AG04450 (cell line): ENCODE results near the gene NEUROD2. TPM values are rescaled to one million over a fixed set of nuclear protein-coding genes. Genes with fewer than 3 reads are reported as not detected.

ENCODE experiments used
- CTCF ChIA-PET: fragments of 300-600, 350-600 bp; formaldehyde crosslinking; extraction: SDS; loops from one replicate; lab custom pipeline; 2022; ENCODE audit warnings: antibody characterized with exemption, inconsistent platforms; lab: Charles Lee
- POLR2A ChIA-PET: fragments of 350-600 bp; formaldehyde crosslinking; extraction: SDS; loops from one replicate; lab custom pipeline; 2021; ENCODE audit warnings: antibody characterized with exemption, inconsistent platforms; lab: Yijun Ruan, JAX
- DNase-seq: peaks from one replicate; pipeline ENCODE4 v3.0.0-alpha.2; 2011; ENCODE audit warnings: low read depth, low spot score
- H3K27ac ChIP-seq: one replicate; pipeline ENCODE4 v1.5.1; 2012; ENCODE audit warnings: low read depth, low read length, control low read depth
- H3K27me3 ChIP-seq: one replicate; pipeline ENCODE4 v1.6.0; 2012; ENCODE audit warnings: low read length; ENCODE audit not compliant: control insufficient read depth, insufficient read depth
- H3K4me3 ChIP-seq: 2 replicates; pipeline ENCODE4 v1.5.1; 2011; ENCODE audit warnings: mild to moderate bottlenecking, low read depth, low read length, control low read depth
- H3K9me3 ChIP-seq: 2 replicates; pipeline ENCODE4 v1.5.1; 2012; ENCODE audit warnings: low read length; ENCODE audit not compliant: control insufficient read depth, insufficient read depth
- polyA plus RNA-seq: library from polyadenylated mRNA; depleted of rRNA; stranded (reverse); fragments of >200 nt; gene quantifications from 2 replicates; pipeline ENCODE4 v1.2.3, GENCODE V29; 2011
- TF ChIP-seq, protein P1 (sequence below): IDR thresholded peaks from 2 replicates; pipeline ENCODE4 v1.5.1; 2011; ENCODE audit warnings: low read depth, low read length, control low read depth, inconsistent platforms

NEUROD2 gene
- polyA plus RNA-seq, 1 experiment = not detected

- DNase-seq = no peak
- H3K27me3 ChIP-seq = peaks cover 86% of the 10 kb centered on the region
- no peak overlapping the region for H3K27ac ChIP-seq
- TF ChIP-seq, protein P1, sequence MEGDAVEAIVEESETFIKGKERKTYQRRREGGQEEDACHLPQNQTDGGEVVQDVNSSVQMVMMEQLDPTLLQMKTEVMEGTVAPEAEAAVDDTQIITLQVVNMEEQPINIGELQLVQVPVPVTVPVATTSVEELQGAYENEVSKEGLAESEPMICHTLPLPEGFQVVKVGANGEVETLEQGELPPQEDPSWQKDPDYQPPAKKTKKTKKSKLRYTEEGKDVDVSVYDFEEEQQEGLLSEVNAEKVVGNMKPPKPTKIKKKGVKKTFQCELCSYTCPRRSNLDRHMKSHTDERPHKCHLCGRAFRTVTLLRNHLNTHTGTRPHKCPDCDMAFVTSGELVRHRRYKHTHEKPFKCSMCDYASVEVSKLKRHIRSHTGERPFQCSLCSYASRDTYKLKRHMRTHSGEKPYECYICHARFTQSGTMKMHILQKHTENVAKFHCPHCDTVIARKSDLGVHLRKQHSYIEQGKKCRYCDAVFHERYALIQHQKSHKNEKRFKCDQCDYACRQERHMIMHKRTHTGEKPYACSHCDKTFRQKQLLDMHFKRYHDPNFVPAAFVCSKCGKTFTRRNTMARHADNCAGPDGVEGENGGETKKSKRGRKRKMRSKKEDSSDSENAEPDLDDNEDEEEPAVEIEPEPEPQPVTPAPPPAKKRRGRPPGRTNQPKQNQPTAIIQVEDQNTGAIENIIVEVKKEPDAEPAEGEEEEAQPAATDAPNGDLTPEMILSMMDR = no peak
- CTCF ChIA-PET = interaction anchor here (1.5 kb wide), 1 partner anchor 16 kb away, joined by 7 read pairs; no protein-coding TSS in a partner anchor
- no peak overlapping the region for H3K4me3 ChIP-seq
- H3K9me3 ChIP-seq = peaks cover 3% of the 10 kb centered on the region; the same call in 1 of the 2 replicates
- POLR2A ChIA-PET = interaction anchor here (0.5 to 0.6 kb wide), 2 partner anchors 415 to 737 kb away, joined by 3 to 11 read pairs; no protein-coding TSS in a partner anchor
Measured at GRCh38 chr17:39605492-39606433, 2.0 kb downstream of the NEUROD2 start.

GRCh38 chr17:39604911-39605491 lies 2.7 kb downstream of the NEUROD2 start:
- ChIA-PET CTCF (interaction anchor here (1.5 kb wide), 1 partner anchor 17 kb away, joined by 7 read pairs; no protein-coding TSS in a partner anchor), POLR2A (interaction anchor here (0.6 kb wide), 1 partner anchor 416 kb away, joined by 3 read pairs; no protein-coding TSS in a partner anchor)
- Histone ChIP-seq H3K9me3 (peaks cover 3% of the 10 kb centered on the region; the same call in 1 of the 2 replicates), H3K4me3 (no peak overlapping the region), H3K27ac (no peak overlapping the region), H3K27me3 (peaks cover 93% of the 10 kb centered on the region)
- no peak for DNase-seq
- TF ChIP-seq, protein P1 = no peak

DNA sequence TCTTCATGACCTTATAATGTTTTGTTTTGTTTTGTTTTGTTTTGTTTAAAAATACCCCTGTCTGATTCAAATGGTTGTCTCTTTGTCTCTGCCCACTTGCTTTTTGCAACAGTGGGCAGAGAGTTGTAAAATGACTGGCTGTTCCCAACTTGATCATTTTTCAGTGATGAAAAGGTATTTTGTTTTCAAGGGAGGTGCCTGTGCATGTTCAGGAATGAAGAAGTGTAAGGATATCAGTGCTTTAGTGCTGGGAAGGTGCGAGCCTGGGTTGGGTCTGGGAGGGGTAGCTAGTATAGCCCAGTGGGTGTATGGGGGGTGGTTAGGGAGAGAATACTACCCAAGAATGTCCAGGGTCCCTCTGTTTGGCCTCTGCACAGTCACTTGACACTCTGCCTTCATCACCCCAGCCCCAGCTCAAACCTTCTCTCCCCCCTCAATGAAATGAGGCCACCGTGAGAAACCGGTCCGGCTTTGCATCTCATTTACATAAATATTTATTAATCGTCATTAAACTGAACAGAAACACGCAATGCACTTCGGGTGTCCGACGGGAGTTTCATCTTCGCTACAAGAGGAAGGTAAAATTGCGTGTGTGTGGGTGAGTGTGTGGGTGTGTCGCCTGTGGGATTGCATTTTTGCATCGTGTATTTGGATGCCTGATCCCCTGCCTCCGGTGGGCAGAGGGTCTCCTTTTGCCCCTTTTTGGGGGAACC lies 4.3 kb downstream of the NEUROD2 start:
- no peak for DNase-seq
- Histone ChIP-seq H3K27me3 (peaks cover 94% of the 10 kb centered on the region), H3K4me3 (no peak overlapping the region), H3K9me3 (peaks cover 3% of the 10 kb centered on the region; the same call in 1 of the 2 replicates), H3K27ac (no peak overlapping the region)
- ChIA-PET POLR2A (no interaction called here), CTCF (interaction anchor here (1.2 kb wide), 1 partner anchor 18 kb away, joined by 4 read pairs; no protein-coding TSS in a partner anchor)
- TF ChIP-seq, protein P1 = no peak

DNA sequence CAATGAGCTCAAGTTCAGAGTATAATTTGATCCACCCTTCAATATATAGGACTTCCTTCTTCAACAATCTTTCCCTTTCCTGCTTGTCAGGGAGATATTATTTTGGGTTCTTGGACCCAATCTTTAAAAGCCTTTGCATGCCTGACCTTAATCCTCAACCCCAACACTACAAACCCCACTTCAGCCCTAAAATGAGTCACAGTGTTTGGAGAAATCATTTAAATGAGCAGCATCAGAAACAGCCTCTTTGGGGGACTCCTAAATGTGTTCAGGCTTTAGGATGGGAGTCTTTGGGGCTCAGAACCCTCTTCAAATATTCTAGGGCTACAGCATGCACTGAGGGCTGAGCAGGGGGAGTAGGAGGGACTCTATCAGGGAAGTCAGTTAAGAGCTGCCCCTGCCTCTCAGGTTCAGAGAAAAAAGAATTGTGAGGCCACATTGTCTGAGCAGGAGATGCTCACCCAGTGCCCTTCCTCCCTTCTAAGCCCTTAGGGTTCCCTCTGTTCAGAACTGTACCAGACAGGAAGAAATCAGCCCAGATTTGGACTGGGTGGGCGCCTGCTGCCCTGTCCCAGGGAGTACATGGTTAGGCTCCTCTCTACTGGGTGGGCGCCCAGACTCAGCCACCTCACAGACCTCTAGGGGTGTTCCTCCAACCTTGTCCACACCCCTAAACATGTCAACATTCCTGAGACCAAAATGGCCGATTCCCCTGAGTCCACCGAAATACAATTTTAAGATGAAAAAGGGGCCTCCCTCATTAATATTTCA lies 5.0 kb downstream of the NEUROD2 start:
- TF ChIP-seq, protein P1 = no peak
- CTCF ChIA-PET = interaction anchor here (1.2 to 3.6 kb wide), 2 partner anchors 19 to 20 kb away, joined by 4 to 23 read pairs; no protein-coding TSS in a partner anchor
- no peak overlapping the region for H3K4me3 ChIP-seq
- DNase-seq = no peak
- H3K9me3 ChIP-seq = peaks cover 3% of the 10 kb centered on the region; the same call in 1 of the 2 replicates
- H3K27ac ChIP-seq = no peak overlapping the region
- H3K27me3 ChIP-seq = peaks cover 94% of the 10 kb centered on the region
- POLR2A ChIA-PET = no interaction called here
